HG03196 (cell line): ENCODE results near the gene LMBRD1.

Experiments used
- ATAC-seq: cut with Tn5 transposase; IDR thresholded peaks from one replicate; pipeline ENCODE4 v1.9.1; 2021; ENCODE audit not compliant: unreplicated experiment

The LMBRD1 gene

DNA sequence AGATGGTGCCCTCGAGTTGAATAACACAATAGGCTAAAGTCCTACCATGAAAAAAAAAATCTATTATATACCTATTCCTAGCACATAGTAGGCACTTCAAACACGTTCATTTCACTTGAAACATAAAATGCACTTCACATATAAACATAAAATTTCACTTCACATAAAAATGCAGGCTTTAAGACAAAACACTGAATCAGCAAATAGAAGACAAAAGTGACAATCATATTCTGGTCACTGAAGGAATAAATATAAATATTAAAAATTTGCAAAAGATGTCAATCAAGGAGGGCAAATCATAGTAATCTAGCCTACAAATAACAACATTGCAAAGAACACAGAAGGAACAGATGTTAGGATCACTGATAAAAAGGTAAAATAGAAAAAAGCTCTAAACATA is 153.1 kb downstream of the LMBRD1 start:
- no peak for ATAC-seq

DNA sequence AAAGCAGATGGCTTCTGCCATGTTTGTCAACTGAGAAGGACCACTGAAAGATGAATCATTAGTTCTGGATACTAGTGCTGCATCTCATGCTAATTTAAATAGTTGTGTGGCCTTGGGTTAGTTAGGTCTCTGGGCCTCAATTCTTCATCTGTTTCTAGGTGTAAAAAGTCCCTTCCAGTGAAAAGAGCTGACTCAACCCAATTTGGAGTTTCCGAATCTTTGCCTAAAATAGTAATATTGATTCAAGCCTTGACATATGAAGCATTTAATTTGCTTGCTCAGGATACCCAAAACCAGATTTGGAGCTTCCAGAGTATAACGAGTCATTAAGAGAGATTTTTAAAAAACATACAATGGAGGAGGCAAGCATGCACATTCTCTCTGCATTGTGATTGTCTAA is 163.9 kb downstream of the LMBRD1 start:
- ATAC-seq, result no peak

DNA sequence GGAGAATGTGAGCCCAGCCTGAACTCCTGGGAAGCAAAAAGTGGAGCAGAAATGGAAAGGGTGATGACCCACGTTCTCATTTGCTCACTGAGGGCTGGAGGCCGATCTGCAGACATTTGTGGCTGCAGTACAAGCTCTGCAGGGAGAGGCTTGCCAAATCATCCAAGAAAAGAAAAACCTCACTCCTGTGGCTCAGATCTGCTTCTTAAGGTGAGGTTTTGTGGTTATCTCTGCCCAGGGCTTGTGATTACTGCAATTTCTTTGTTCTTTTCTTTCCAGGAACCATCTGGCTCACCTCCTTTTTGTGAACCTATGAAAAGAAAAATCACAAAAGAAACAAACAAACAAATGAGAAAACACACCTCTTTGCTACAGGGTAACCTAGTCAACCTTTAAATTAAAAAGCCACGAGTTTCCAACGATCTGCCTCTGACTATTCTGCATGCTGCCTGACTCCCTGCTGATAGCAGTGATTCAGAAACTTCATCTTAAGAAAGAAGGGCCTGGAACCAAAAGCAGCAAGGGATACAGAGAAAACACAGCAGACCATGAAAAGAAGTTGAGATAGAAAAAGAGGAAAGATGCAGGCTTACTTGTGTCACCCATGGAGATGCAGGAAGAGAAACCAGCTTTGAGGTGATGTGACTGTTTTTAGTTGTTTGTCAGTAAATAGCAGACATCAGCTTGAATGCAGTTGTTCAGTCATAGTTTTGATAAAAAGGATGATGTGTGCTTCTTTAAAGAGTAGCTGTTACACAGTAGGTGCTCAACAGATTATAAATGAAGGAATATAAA is 165.1 kb downstream of the LMBRD1 start:
- ATAC-seq, result no peak

DNA sequence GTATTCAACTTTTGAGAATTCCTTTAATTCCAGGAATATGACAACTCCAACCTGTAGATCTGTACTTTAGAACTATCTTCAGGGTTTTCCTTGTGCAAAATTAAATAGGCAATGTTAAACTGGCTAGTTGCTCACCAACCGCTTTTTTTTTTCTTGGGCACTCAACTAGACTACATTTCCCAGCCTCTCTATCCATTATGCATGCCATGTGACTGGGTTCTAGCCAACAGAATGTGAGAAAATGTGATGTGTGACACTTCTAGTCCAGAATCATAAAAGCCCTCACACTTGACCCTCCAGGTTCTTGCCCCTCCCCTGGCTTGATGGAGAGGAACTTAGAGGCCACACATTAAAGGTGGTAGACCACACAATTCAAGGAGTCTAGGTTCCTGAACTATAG is 166.0 kb downstream of the LMBRD1 start:
- no peak for ATAC-seq

DNA sequence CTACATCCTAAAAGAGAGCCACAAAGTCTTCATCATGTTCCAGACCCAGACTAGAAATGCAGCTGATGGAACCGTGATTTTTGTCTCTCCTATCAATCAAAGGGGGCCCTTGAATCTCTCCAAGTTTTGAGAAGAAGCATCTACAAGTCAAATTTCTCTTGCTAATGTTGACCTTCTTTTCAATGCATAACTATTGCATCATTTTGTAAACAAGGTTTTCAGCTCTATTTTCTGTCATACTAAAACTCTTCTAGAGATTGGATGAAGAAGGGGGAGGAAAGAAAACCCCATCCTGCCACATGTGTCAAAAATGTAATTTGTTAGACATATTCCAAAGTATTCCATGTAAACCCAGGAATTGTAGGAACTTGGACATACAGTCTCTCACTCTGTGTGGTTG is 169.2 kb downstream of the LMBRD1 start:
- no peak for ATAC-seq

DNA sequence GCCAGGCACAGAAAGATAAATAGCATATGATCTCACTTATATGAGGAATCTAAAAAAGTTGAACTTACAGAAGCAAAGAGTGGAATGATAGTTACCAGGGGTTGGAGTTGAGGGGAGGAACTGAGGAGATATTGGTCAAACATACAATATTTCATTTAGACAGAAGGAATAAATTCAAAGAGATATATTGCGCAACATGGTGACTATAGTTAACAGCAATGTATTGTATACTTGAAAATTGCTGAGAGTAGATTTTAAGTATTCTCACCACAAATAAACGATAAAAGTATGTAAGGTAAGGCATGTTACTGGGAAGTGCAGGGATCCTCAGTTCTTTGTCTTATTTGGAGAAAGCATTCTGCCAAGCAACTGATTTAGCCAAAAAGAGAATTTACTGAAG is 171.9 kb downstream of the LMBRD1 start:
- ATAC-seq, result no peak
